ENCODE data around the gene RHBDL2. TPM values are rescaled to one million over a fixed set of nuclear protein-coding genes. Genes with fewer than 3 reads are reported as not detected.

RHBDL2 gene
- total RNA-seq, 1 donor from 2014 or later: 0.32 TPM

- H3K9me3 ChIP-seq: no peaks in the 10 kb centered on the region
- no peak overlapping the region for H3K4me3 ChIP-seq
- no peak overlapping the region for H3K27ac ChIP-seq
- ATAC-seq: no peak
- DNase-seq: no peak
- TF ChIP-seq CTCF (IDR thresholded peaks at IDR 0.05): no peak
- no peaks in the 10 kb centered on the region for H3K27me3 ChIP-seq (ENCODE audit: low read depth)
- H3K36me3 ChIP-seq: no peaks in the 10 kb centered on the region
- intact Hi-C loops (cut with DNase I): no loop called here
- H3K4me1 ChIP-seq: no peaks in the 10 kb centered on the region
Measured at GRCh38 chr1:38953433-38953860, 11.8 kb upstream of the RHBDL2 start.

- Histone ChIP-seq H3K27ac (no peak overlapping the region), H3K4me3 (no peak overlapping the region), H3K27me3 (ENCODE audit: low read depth) (no peaks in the 10 kb centered on the region), H3K9me3 (no peaks in the 10 kb centered on the region), H3K4me1 (no peaks in the 10 kb centered on the region), H3K36me3 (no peaks in the 10 kb centered on the region)
- TF ChIP-seq CTCF (IDR thresholded peaks at IDR 0.05): no peak
- DNase-seq: no peak
- ATAC-seq: peak in 1 of 2 donors; percentile 11
- intact Hi-C loops (cut with DNase I): no loop called here
Measured at GRCh38 chr1:38950553-38950952, 8.9 kb upstream of the RHBDL2 start.

GRCh38 chr1:38944547-38944946, 2.9 kb upstream of the RHBDL2 start:
- DNase-seq: no peak
- TF ChIP-seq CTCF (IDR thresholded peaks at IDR 0.05): no peak

GRCh38 chr1:38942664-38943428, 1.2 kb upstream of the RHBDL2 start:
- Histone ChIP-seq H3K27me3 (ENCODE audit: low read depth) (no peaks in the 10 kb centered on the region), H3K36me3 (no peaks in the 10 kb centered on the region), H3K4me3 (no peak overlapping the region), H3K27ac (no peak overlapping the region), H3K4me1 (peaks cover 5% of the 10 kb centered on the region), H3K9me3 (no peaks in the 10 kb centered on the region)
- intact Hi-C loops (cut with DNase I): no loop called here
- TF ChIP-seq CTCF (IDR thresholded peaks at IDR 0.05): no peak
- DNase-seq (no peak), ATAC-seq (no peak)

More at GRCh38 chr1:38944547-38944946, 2.9 kb upstream of the RHBDL2 start:
- Histone ChIP-seq H3K36me3 (no peaks in the 10 kb centered on the region), H3K9me3 (no peaks in the 10 kb centered on the region), H3K27ac (no peak overlapping the region), H3K4me3 (no peak overlapping the region), H3K4me1 (peaks cover 5% of the 10 kb centered on the region), H3K27me3 (ENCODE audit: low read depth) (no peaks in the 10 kb centered on the region)
- no peak for ATAC-seq
- intact Hi-C loops (cut with DNase I): no loop called here

GRCh38 chr1:38941093-38941492, 537 bp downstream of the RHBDL2 start:
- no peak for TF ChIP-seq CTCF (IDR thresholded peaks at IDR 0.05)
- H3K27ac ChIP-seq: no peak overlapping the region
- H3K4me1 ChIP-seq: peaks cover 5% of the 10 kb centered on the region
- no peaks in the 10 kb centered on the region for H3K27me3 ChIP-seq (ENCODE audit: low read depth)
- no peaks in the 10 kb centered on the region for H3K36me3 ChIP-seq
- DNase-seq (no peak), ATAC-seq (peak; percentile 40 to 50)
- H3K9me3 ChIP-seq: no peaks in the 10 kb centered on the region
- H3K4me3 ChIP-seq: peak overlapping the region; percentile 56
- intact Hi-C loops (cut with DNase I): no loop called here
